Gastrocnemius medialis (tissue), 4 donors: ENCODE results near the gene CACNA1D. TPM values are rescaled to one million over a fixed set of nuclear protein-coding genes. Genes with fewer than 3 reads are reported as not detected.

Source experiments
- ATAC-seq, 2 donors: fragments of 150-250 bp; one replicate each; pipeline ENCODE4 v1.9.1; 2016
- DNase-seq, 2 donors: peaks; one replicate each; pipeline ENCODE4 v3.0.0-alpha.2; 2019
- H3K27ac ChIP-seq, 4 donors: fragments of 200-600 bp; sonication (generic); 1 replicate in 1 of 4; 2 replicates in 3 of 4; pipeline ENCODE4 v1.5.1; 2016 to 2018; ENCODE audit warnings: mild to moderate bottlenecking in 2 of 4, moderate library complexity in 1 of 4
- H3K27me3 ChIP-seq, 3 donors: fragments of 200-600 bp; sonication (generic) in 2 of 3; 1 replicate in 1 of 3; 2 replicates in 2 of 3; pipeline versions ENCODE4 v1.5.1 to v1.6.0; 2016 to 2019; ENCODE audit warnings: mild to moderate bottlenecking in 1 of 3, moderate library complexity in 1 of 3
- H3K36me3 ChIP-seq, 2 donors: fragments of 200-600 bp; sonication (generic) in 1 of 2; one replicate each; pipeline ENCODE4 v1.5.1; 2017 to 2018
- H3K4me1 ChIP-seq, 2 donors: fragments of 200-600 bp; sonication (generic) in 1 of 2; one replicate each; pipeline ENCODE4 v1.5.1; 2016 to 2017; ENCODE audit warnings: mild to moderate bottlenecking in 2 of 2
- H3K4me3 ChIP-seq, 4 donors: fragments of 200-600 bp; sonication (generic) in 3 of 4; 1 replicate in 1 of 4; 2 replicates in 3 of 4; pipeline ENCODE4 v1.5.1; 2016 to 2019; ENCODE audit warnings: mild to moderate bottlenecking in 2 of 4
- H3K9me3 ChIP-seq, 3 donors: fragments of 200-600 bp; sonication (generic) in 2 of 3; 1 replicate in 1 of 3; 2 replicates in 2 of 3; pipeline ENCODE4 v1.5.1; 2016 to 2019
- POLR2A ChIP-seq, 2 donors: fragments of 450-650 bp; IDR thresholded peaks; one replicate each; pipeline ENCODE4 v1.6.1; 2017; ENCODE audit warnings: antibody characterized with exemption in 2 of 2, mild to moderate bottlenecking in 2 of 2, moderate library complexity in 2 of 2
- in situ Hi-C, 4 donors: fragments of 200-750 bp; cut with MboI; loops; one replicate each; pipeline versions ENCODE4 v1.15.0 to v1.8.0; 2017; ENCODE audit warnings: low sequenced_read_pairs in 4 of 4
- intact Hi-C: fragments of 100-400 bp; cut with DNase I; formaldehyde crosslinking; loops from one replicate; pipeline ENCODE4 v1.15.1; 2023; ENCODE audit warnings: low total_unique reads
- total RNA-seq, 4 donors: library from RNA; depleted of rRNA; stranded (reverse); fragments of >200 nt; gene quantifications; one replicate each; pipeline versions ENCODE4 v1.1.0 to v1.2.3, GENCODE V29; 2016
- TF ChIP-seq, protein P1 (sequence below), 5 experiments: fragments of 450-650 bp in 3 of 5; fragments of 200-600 bp in 2 of 5; sonication (generic) in 2 of 5; IDR thresholded peaks in 4 of 5; conservative IDR thresholded peaks in 1 of 5; 1 replicate in 4 of 5; 2 replicates in 1 of 5; pipeline ENCODE4 v1.5.1; 2016 to 2019; ENCODE audit warnings: antibody characterized with exemption in 5 of 5, mild to moderate bottlenecking in 3 of 5, moderate library complexity in 3 of 5

The CACNA1D gene
- total RNA-seq, 4 donors from 2014 or later = 0.18 to 0.34 TPM; not detected in 2

DNA sequence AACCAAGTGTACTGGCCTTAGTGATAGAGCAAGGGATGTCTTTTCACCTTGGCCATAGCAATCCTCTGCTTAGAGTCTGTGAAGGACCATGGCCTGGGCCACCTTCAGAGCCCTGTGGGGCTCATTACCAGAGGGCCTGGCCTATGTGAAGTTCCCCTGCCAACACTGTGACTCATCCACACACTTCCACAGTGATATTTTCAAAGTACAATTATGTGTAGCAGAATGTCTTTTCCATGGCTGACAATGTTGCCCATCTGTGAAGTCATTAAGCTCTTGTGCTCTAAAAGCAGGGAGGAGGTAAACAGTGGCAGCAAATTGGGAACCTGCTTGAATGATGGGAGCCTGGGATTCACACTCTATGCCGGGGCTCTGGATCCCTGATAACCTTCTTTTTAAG lies 12.2 kb upstream of the CACNA1D start:
- Histone ChIP-seq H3K27ac (no peak overlapping the region), H3K4me1 (no peaks in the 10 kb centered on the region), H3K36me3 (no peaks in the 10 kb centered on the region), H3K9me3 (no peaks in the 10 kb centered on the region), H3K27me3 (peaks cover 0 to 4% (median 0%) of the 10 kb centered on the region in 3 donors), H3K4me3 (no peak overlapping the region)
- ATAC-seq (no peak), DNase-seq (no peak)
- intact Hi-C loops (no loop called here), in situ Hi-C loops (no loop called here)
- TF ChIP-seq POLR2A (IDR thresholded peaks at IDR 0.05) = no peak
- TF ChIP-seq, protein P1, sequence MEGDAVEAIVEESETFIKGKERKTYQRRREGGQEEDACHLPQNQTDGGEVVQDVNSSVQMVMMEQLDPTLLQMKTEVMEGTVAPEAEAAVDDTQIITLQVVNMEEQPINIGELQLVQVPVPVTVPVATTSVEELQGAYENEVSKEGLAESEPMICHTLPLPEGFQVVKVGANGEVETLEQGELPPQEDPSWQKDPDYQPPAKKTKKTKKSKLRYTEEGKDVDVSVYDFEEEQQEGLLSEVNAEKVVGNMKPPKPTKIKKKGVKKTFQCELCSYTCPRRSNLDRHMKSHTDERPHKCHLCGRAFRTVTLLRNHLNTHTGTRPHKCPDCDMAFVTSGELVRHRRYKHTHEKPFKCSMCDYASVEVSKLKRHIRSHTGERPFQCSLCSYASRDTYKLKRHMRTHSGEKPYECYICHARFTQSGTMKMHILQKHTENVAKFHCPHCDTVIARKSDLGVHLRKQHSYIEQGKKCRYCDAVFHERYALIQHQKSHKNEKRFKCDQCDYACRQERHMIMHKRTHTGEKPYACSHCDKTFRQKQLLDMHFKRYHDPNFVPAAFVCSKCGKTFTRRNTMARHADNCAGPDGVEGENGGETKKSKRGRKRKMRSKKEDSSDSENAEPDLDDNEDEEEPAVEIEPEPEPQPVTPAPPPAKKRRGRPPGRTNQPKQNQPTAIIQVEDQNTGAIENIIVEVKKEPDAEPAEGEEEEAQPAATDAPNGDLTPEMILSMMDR (IDR thresholded peaks at IDR 0.05 in 4 of 5, conservative IDR thresholded peaks at IDR 0.05 in 1 of 5) = no peak

DNA sequence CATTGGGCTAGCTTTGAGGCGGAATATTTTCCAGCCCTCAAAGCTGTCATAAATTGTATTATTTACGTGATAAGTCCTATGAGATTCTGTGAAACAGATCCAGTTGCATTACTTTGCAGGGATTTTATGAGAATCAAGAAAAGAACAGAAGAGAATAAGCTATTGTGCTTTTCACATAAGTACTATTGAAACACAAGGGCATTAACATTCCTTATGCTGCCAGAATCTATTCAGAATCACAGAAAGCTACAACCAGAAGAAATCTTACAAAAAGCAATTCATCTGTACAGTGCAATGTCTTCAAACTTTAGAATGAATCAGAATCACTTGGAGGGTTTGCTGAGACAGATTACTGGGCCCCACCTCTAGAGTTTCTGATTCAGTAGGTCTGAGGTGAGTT lies 10.6 kb upstream of the CACNA1D start:
- TF ChIP-seq, protein P1 (IDR thresholded peaks at IDR 0.05 in 4 of 5, conservative IDR thresholded peaks at IDR 0.05 in 1 of 5) = no peak
- TF ChIP-seq POLR2A (IDR thresholded peaks at IDR 0.05) = no peak
- intact Hi-C loops (no loop called here), in situ Hi-C loops (no loop called here)
- DNase-seq = no peak
- no peak for ATAC-seq
- Histone ChIP-seq H3K9me3 (no peaks in the 10 kb centered on the region), H3K27ac (no peak overlapping the region), H3K36me3 (no peaks in the 10 kb centered on the region), H3K4me1 (no peaks in the 10 kb centered on the region), H3K4me3 (no peak overlapping the region), H3K27me3 (peaks cover 0 to 4% (median 0%) of the 10 kb centered on the region in 3 donors)

DNA sequence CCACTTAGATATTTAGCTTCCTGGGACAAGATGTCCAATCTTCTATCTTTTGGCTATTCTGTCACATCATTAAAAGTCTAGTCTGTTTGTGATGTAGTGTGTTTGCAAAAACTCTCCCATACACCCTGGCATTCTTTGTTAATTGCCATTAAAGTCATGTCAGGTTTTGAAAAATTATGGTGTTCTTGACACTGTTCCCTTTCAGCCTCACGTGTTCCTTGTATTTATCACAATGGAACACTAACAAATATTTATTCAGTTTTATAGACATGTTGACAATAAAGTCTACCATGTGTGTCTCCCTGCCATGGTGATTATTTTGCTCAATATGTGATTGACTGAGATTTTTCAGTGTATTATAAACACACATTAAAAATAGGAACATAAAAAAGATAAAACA lies 9.4 kb upstream of the CACNA1D start:
- in situ Hi-C loops = no loop called here
- intact Hi-C loops = no loop called here

DNA sequence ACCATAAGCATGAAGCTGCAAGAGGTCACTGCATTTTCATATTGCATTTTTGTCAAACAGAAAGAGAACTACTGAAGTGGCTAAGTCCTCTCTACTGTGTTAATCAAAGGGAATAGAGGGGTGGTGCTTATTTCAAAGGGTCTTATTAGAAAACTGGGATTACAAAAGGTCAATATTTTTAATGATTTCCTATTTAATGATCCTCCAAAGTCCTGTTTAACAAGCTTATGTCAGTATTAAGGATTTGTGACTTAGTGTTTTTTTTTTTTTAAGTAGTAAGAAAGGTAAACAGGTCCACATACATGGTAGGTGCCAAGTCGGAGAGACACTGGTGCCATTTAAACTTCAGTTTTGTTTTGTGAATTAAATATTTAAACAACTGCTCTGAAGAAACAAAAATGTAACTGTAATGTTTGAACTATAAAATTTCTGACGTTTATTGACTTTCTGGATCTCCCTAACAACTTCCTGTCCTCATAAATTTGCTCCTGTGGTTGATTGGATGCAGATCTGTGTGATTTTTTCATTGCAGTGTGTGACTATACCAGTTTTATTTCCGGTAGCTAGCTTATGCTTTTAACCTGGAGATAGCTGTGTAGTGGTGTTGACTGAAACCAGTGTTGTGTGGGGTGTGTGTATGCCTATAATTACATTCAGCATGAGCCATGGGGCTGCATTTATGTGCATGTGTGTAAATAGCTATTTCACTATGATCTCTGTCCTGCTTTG lies 8.6 kb upstream of the CACNA1D start:
- in situ Hi-C loops = no loop called here
- TF ChIP-seq, protein P1 (IDR thresholded peaks at IDR 0.05 in 4 of 5, conservative IDR thresholded peaks at IDR 0.05 in 1 of 5) = no peak
- TF ChIP-seq POLR2A (IDR thresholded peaks at IDR 0.05) = no peak

More for the DNA sequence above, 9.4 kb upstream of the CACNA1D start:
- Histone ChIP-seq H3K27ac (no peak overlapping the region), H3K36me3 (no peaks in the 10 kb centered on the region), H3K27me3 (no peaks in the 10 kb centered on the region), H3K4me3 (no peak overlapping the region), H3K4me1 (no peaks in the 10 kb centered on the region), H3K9me3 (no peaks in the 10 kb centered on the region)
- TF ChIP-seq, protein P1 (IDR thresholded peaks at IDR 0.05 in 4 of 5, conservative IDR thresholded peaks at IDR 0.05 in 1 of 5) = no peak
- no peak for TF ChIP-seq POLR2A (IDR thresholded peaks at IDR 0.05)
- no peak for ATAC-seq
- no peak for DNase-seq

More for the DNA sequence above, 8.6 kb upstream of the CACNA1D start:
- no peaks in the 10 kb centered on the region for H3K9me3 ChIP-seq
- no peak for ATAC-seq
- H3K36me3 ChIP-seq = no peaks in the 10 kb centered on the region
- H3K27me3 ChIP-seq = no peaks in the 10 kb centered on the region
- no peak overlapping the region for H3K4me3 ChIP-seq
- no peaks in the 10 kb centered on the region for H3K4me1 ChIP-seq
- intact Hi-C loops = no loop called here
- DNase-seq = no peak
- no peak overlapping the region for H3K27ac ChIP-seq
